NCI-H1694 treated with DMSO at 0.1 percent for 48 hours (cell line): ENCODE results near the gene TXN.

ENCODE experiments used
- DNase-seq: peaks from one replicate; lab custom pipeline; 2025; lab: John Stamatoyannopoulos, UW

TXN gene

GRCh38 chr9:110256380-110257096 is at the start of gene TXN:
TSS of gene TXN (minus strand) at chr9:110256507. CDS start at chr9:110256435, 72 bp downstream.
- DNase-seq: peak; percentile 45

GRCh38 chr9:110303133-110303532 is 46.8 kb upstream of the TXN start:
- DNase-seq: no peak

- DNase-seq: no peak
Observed at GRCh38 chr9:110298043-110298605, 41.8 kb upstream of the TXN start.

GRCh38 chr9:110293248-110293647 is 36.9 kb upstream of the TXN start:
- DNase-seq: no peak

- no peak for DNase-seq
Observed at GRCh38 chr9:110291921-110292557, 35.7 kb upstream of the TXN start.

GRCh38 chr9:110290001-110290400 is 33.7 kb upstream of the TXN start:
- peak; percentile 44 for DNase-seq

GRCh38 chr9:110288503-110288902 is 32.2 kb upstream of the TXN start:
- DNase-seq: no peak

- DNase-seq: no peak
Observed at GRCh38 chr9:110287289-110287680, 31.0 kb upstream of the TXN start.

- peak; percentile 53 for DNase-seq
Observed at GRCh38 chr9:110284211-110284844, 28.0 kb upstream of the TXN start.

- DNase-seq: peak; percentile 76
Observed at GRCh38 chr9:110283751-110284150, 27.4 kb upstream of the TXN start.

GRCh38 chr9:110282739-110283081 is 26.4 kb upstream of the TXN start:
- no peak for DNase-seq

GRCh38 chr9:110282018-110282738 is 25.9 kb upstream of the TXN start:
- no peak for DNase-seq

GRCh38 chr9:110278080-110278707 is 21.9 kb upstream of the TXN start:
- no peak for DNase-seq

GRCh38 chr9:110276781-110277180 is 20.5 kb upstream of the TXN start:
- DNase-seq: no peak

- no peak for DNase-seq
Observed at GRCh38 chr9:110270211-110270995, 14.1 kb upstream of the TXN start.

GRCh38 chr9:110266795-110267194 is 10.5 kb upstream of the TXN start:
- no peak for DNase-seq

- DNase-seq: no peak
Observed at GRCh38 chr9:110261632-110262031, 5.3 kb upstream of the TXN start.

- DNase-seq: no peak
Observed at GRCh38 chr9:110260911-110261310, 4.6 kb upstream of the TXN start.

GRCh38 chr9:110259566-110259965 is 3.3 kb upstream of the TXN start:
- no peak for DNase-seq

- DNase-seq: no peak
Observed at GRCh38 chr9:110258690-110259091, 2.4 kb upstream of the TXN start.

GRCh38 chr9:110257956-110258355 is 1.6 kb upstream of the TXN start:
- no peak for DNase-seq
